ENCODE measurements around the gene DAZ1.
"Not testable (repeated sequence)": the region's sequence is repeated elsewhere in the genome, so short reads cannot be mapped to it uniquely, and the experiment has no call there.

GRCh38 chrY:23219233-23219632, 20.4 kb upstream of the DAZ1 start, which contains the start of gene DAZ2:
- not testable (repeated sequence) for TF ChIP-seq MXI1 (conservative IDR thresholded peaks at IDR 0.05; ENCODE audit: poor library complexity, severe bottlenecking); CTCF (IDR thresholded peaks at IDR 0.05; ENCODE audit: poor library complexity, severe bottlenecking); REST (IDR thresholded peaks at IDR 0.05; ENCODE audit: borderline replicate concordance); TAF1 (IDR thresholded peaks at IDR 0.05; ENCODE audit: low read depth); POLR2AphosphoS5 (IDR thresholded peaks at IDR 0.05); EZH2 (IDR thresholded peaks at IDR 0.05; ENCODE audit: borderline replicate concordance, insufficient read depth, low read length, poor library complexity, severe bottlenecking); EP300 (conservative IDR thresholded peaks at IDR 0.05; ENCODE audit: poor library complexity, severe bottlenecking)
